Measurements from ENCODE around the gene CDR2.

DNA sequence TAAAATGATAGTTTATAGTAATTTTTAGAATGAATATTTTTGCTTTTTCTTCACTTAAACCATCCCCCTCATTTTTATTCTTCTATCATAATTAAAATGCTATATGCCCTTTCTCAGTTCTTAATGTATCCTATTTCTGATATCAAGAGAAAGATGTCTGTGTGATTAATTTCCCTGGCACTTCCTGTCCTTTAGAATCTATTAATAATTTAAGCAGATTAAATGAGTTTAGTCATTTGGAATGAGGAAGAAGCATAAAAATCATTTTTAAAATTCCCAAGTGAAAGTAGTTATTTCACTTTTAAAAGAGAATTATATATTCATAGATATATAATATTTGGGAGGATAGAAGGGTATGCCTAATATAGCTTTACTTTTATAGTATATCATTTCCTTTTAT is 27.8 kb upstream of the CDR2 start:
- TF ChIP-seq, protein P1, sequence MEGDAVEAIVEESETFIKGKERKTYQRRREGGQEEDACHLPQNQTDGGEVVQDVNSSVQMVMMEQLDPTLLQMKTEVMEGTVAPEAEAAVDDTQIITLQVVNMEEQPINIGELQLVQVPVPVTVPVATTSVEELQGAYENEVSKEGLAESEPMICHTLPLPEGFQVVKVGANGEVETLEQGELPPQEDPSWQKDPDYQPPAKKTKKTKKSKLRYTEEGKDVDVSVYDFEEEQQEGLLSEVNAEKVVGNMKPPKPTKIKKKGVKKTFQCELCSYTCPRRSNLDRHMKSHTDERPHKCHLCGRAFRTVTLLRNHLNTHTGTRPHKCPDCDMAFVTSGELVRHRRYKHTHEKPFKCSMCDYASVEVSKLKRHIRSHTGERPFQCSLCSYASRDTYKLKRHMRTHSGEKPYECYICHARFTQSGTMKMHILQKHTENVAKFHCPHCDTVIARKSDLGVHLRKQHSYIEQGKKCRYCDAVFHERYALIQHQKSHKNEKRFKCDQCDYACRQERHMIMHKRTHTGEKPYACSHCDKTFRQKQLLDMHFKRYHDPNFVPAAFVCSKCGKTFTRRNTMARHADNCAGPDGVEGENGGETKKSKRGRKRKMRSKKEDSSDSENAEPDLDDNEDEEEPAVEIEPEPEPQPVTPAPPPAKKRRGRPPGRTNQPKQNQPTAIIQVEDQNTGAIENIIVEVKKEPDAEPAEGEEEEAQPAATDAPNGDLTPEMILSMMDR (IDR thresholded peaks at IDR 0.05; ENCODE audit: insufficient read depth, low read length) = no peak
- TF ChIP-seq POLR2AphosphoS5 (IDR thresholded peaks at IDR 0.05; ENCODE audit: low read depth) = no peak
- TF ChIP-seq, protein P2, sequence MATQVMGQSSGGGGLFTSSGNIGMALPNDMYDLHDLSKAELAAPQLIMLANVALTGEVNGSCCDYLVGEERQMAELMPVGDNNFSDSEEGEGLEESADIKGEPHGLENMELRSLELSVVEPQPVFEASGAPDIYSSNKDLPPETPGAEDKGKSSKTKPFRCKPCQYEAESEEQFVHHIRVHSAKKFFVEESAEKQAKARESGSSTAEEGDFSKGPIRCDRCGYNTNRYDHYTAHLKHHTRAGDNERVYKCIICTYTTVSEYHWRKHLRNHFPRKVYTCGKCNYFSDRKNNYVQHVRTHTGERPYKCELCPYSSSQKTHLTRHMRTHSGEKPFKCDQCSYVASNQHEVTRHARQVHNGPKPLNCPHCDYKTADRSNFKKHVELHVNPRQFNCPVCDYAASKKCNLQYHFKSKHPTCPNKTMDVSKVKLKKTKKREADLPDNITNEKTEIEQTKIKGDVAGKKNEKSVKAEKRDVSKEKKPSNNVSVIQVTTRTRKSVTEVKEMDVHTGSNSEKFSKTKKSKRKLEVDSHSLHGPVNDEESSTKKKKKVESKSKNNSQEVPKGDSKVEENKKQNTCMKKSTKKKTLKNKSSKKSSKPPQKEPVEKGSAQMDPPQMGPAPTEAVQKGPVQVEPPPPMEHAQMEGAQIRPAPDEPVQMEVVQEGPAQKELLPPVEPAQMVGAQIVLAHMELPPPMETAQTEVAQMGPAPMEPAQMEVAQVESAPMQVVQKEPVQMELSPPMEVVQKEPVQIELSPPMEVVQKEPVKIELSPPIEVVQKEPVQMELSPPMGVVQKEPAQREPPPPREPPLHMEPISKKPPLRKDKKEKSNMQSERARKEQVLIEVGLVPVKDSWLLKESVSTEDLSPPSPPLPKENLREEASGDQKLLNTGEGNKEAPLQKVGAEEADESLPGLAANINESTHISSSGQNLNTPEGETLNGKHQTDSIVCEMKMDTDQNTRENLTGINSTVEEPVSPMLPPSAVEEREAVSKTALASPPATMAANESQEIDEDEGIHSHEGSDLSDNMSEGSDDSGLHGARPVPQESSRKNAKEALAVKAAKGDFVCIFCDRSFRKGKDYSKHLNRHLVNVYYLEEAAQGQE (IDR thresholded peaks at IDR 0.05; ENCODE audit: insufficient replicate concordance, low read depth) = no peak
